Esophagus squamous epithelium (tissue), 4 donors: Measurements from ENCODE around the gene RAB17.

Source experiments
- POLR2A ChIP-seq, 4 donors: fragments of 450-650 bp; IDR thresholded peaks; one replicate each; pipeline ENCODE4 v1.6.1; 2017; ENCODE audit warnings: antibody characterized with exemption in 4 of 4, mild to moderate bottlenecking in 4 of 4, moderate library complexity in 3 of 4
- TF ChIP-seq, protein P1 (sequence below), 6 experiments: fragments of 450-650 bp in 4 of 6; fragments of 200-600 bp in 2 of 6; sonication (generic) in 2 of 6; IDR thresholded peaks; one replicate each; pipeline ENCODE4 v1.5.1; 2016 to 2019; ENCODE audit warnings: antibody characterized with exemption in 6 of 6, mild to moderate bottlenecking in 4 of 6, moderate library complexity in 4 of 6

DNA sequence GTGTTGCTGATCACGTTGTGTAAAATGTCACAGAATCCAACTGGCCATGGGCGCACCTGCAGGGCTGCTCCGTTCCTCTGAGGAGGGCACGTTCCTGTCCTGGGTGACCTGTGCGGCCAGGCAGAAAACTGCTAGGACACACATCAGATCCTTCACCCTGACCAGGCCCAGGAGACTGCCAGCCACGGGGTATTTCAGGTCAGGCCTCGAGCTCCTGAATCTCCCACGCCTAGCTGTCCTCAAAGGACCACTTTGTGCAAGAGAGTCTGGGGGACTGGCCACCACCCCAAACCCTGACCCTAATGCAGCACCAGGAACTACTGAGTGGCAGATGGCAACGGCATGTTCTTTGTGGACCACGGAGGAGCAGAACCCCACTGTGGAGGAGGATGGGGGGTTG, 13.1 kb downstream of the RAB17 start:
- TF ChIP-seq, protein P1, sequence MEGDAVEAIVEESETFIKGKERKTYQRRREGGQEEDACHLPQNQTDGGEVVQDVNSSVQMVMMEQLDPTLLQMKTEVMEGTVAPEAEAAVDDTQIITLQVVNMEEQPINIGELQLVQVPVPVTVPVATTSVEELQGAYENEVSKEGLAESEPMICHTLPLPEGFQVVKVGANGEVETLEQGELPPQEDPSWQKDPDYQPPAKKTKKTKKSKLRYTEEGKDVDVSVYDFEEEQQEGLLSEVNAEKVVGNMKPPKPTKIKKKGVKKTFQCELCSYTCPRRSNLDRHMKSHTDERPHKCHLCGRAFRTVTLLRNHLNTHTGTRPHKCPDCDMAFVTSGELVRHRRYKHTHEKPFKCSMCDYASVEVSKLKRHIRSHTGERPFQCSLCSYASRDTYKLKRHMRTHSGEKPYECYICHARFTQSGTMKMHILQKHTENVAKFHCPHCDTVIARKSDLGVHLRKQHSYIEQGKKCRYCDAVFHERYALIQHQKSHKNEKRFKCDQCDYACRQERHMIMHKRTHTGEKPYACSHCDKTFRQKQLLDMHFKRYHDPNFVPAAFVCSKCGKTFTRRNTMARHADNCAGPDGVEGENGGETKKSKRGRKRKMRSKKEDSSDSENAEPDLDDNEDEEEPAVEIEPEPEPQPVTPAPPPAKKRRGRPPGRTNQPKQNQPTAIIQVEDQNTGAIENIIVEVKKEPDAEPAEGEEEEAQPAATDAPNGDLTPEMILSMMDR (IDR thresholded peaks at IDR 0.05), result no peak
- TF ChIP-seq POLR2A (IDR thresholded peaks at IDR 0.05), result no peak
